Activated T-cell treated with anti-CD3 and anti-CD28 coated beads, Interleukin-2, amount 50 U/mL, for 4 hours (primary cell): ENCODE measurements around the gene BRAT1. TPM values are rescaled to one million over a fixed set of nuclear protein-coding genes. Genes with fewer than 3 reads are reported as not detected.

Experiments
- ATAC-seq, 2 donors: fragments of 200-7000 bp; cut with Tn5 transposase; one replicate each; pipeline ENCODE4 v1.10.0; 2021
- DNase-seq: peaks from one replicate; pipeline ENCODE4 v3.0.0-alpha.2; 2020
- H3K27me3 Mint-ChIP-seq: one replicate; pipeline ENCODE4 v1.8.0; 2021; ENCODE audit warnings: low read depth, mixed read lengths
- H3K36me3 Mint-ChIP-seq: one replicate; pipeline ENCODE4 v1.8.0; 2022; ENCODE audit warnings: mixed read lengths; ENCODE audit not compliant: insufficient read depth
- H3K4me1 Mint-ChIP-seq: one replicate; pipeline ENCODE4 v1.8.0; 2021; ENCODE audit warnings: low read depth, mixed read lengths
- H3K4me3 Mint-ChIP-seq: one replicate; pipeline ENCODE4 v1.8.0; 2021; ENCODE audit warnings: mild to moderate bottlenecking, moderate library complexity, mixed read lengths
- H3K9me3 Mint-ChIP-seq: one replicate; pipeline ENCODE4 v1.8.0; 2021; ENCODE audit warnings: mixed read lengths
- total RNA-seq, 3 donors: library from RNA; stranded (reverse); gene quantifications; one replicate each; pipeline ENCODE4 v1.2.1, GENCODE V29; 2021

BRAT1 gene
- total RNA-seq, 3 donors from 2014 or later = 40.7 to 55.0 (median 42.6) TPM

- no peaks in the 10 kb centered on the region for H3K9me3 Mint-ChIP-seq
- no peaks in the 10 kb centered on the region for H3K36me3 Mint-ChIP-seq
- no peaks in the 10 kb centered on the region for H3K27me3 Mint-ChIP-seq
- ATAC-seq (peak; percentile 57 to 58), DNase-seq (peak; percentile 88)
- peaks cover 25% of the 10 kb centered on the region for H3K4me1 Mint-ChIP-seq
- peak within 1 kb of the TSS; percentile 78 for H3K4me3 Mint-ChIP-seq
Observed at GRCh38 chr7:2558629-2559282, 3.4 kb upstream of the BRAT1 start, which contains the start of gene IQCE. TSS of gene IQCE (plus strand) at chr7:2558979. CDS start at chr7:2559182, 203 bp downstream.

GRCh38 chr7:2554661-2555111 lies 638 bp downstream of the BRAT1 start:
- Mint-ChIP-seq H3K4me1 (peaks cover 38% of the 10 kb centered on the region), H3K27me3 (no peaks in the 10 kb centered on the region), H3K9me3 (no peaks in the 10 kb centered on the region), H3K36me3 (peaks cover 11% of the 10 kb centered on the region), H3K4me3 (peak overlapping the region; percentile 89)
- DNase-seq (no peak), ATAC-seq (no peak)

- Mint-ChIP-seq H3K4me3 (peak overlapping the region; percentile 89), H3K9me3 (no peaks in the 10 kb centered on the region), H3K36me3 (peaks cover 11% of the 10 kb centered on the region), H3K27me3 (no peaks in the 10 kb centered on the region), H3K4me1 (peaks cover 42% of the 10 kb centered on the region)
- ATAC-seq = no peak
- no peak for DNase-seq
Observed at GRCh38 chr7:2553831-2554581, 1.3 kb downstream of the BRAT1 start.

- no peak for DNase-seq
- Mint-ChIP-seq H3K4me1 (peaks cover 39% of the 10 kb centered on the region), H3K4me3 (peak overlapping the region; percentile 89), H3K27me3 (no peaks in the 10 kb centered on the region), H3K36me3 (peaks cover 11% of the 10 kb centered on the region), H3K9me3 (no peaks in the 10 kb centered on the region)
- ATAC-seq = no peak
Observed at GRCh38 chr7:2553108-2553507, 2.2 kb downstream of the BRAT1 start.

GRCh38 chr7:2551418-2551817 lies 3.9 kb downstream of the BRAT1 start:
- no peak for DNase-seq
- H3K4me3 Mint-ChIP-seq = no peak overlapping the region
- peaks cover 35% of the 10 kb centered on the region for H3K4me1 Mint-ChIP-seq
- no peaks in the 10 kb centered on the region for H3K27me3 Mint-ChIP-seq
- no peaks in the 10 kb centered on the region for H3K9me3 Mint-ChIP-seq
- ATAC-seq = no peak
- H3K36me3 Mint-ChIP-seq = peaks cover 18% of the 10 kb centered on the region

GRCh38 chr7:2546776-2547586 lies 8.3 kb downstream of the BRAT1 start:
- peaks cover 16% of the 10 kb centered on the region for H3K36me3 Mint-ChIP-seq
- no peak for DNase-seq
- peaks cover 15% of the 10 kb centered on the region for H3K4me1 Mint-ChIP-seq
- no peaks in the 10 kb centered on the region for H3K9me3 Mint-ChIP-seq
- ATAC-seq = no peak
- no peak overlapping the region for H3K4me3 Mint-ChIP-seq
- no peaks in the 10 kb centered on the region for H3K27me3 Mint-ChIP-seq

- H3K4me1 Mint-ChIP-seq = peaks cover 11% of the 10 kb centered on the region
- no peak for ATAC-seq
Observed at GRCh38 chr7:2545746-2546425, 9.4 kb downstream of the BRAT1 start.

GRCh38 chr7:2544541-2545188 lies 10.7 kb downstream of the BRAT1 start:
- H3K36me3 Mint-ChIP-seq = peaks cover 9% of the 10 kb centered on the region
- no peaks in the 10 kb centered on the region for H3K9me3 Mint-ChIP-seq
- H3K4me1 Mint-ChIP-seq = peaks cover 5% of the 10 kb centered on the region
- ATAC-seq (no peak), DNase-seq (no peak)
- H3K27me3 Mint-ChIP-seq = no peaks in the 10 kb centered on the region
- no peak overlapping the region for H3K4me3 Mint-ChIP-seq

More at GRCh38 chr7:2545746-2546425, 9.4 kb downstream of the BRAT1 start:
- Mint-ChIP-seq H3K4me3 (no peak overlapping the region), H3K27me3 (no peaks in the 10 kb centered on the region), H3K36me3 (peaks cover 11% of the 10 kb centered on the region), H3K9me3 (no peaks in the 10 kb centered on the region)
- no peak for DNase-seq

GRCh38 chr7:2542916-2543871 lies 12.1 kb downstream of the BRAT1 start:
- Mint-ChIP-seq H3K4me1 (no peaks in the 10 kb centered on the region), H3K27me3 (no peaks in the 10 kb centered on the region), H3K36me3 (peaks cover 9% of the 10 kb centered on the region), H3K9me3 (no peaks in the 10 kb centered on the region), H3K4me3 (no peak overlapping the region)
- DNase-seq = no peak
- no peak for ATAC-seq

GRCh38 chr7:2542011-2542915 lies 13.1 kb downstream of the BRAT1 start:
- no peak for DNase-seq
- Mint-ChIP-seq H3K27me3 (no peaks in the 10 kb centered on the region), H3K9me3 (no peaks in the 10 kb centered on the region), H3K36me3 (peaks cover 7% of the 10 kb centered on the region), H3K4me3 (no peak overlapping the region), H3K4me1 (no peaks in the 10 kb centered on the region)
- no peak for ATAC-seq

- DNase-seq (no peak), ATAC-seq (no peak)
- H3K36me3 Mint-ChIP-seq = peaks cover 2% of the 10 kb centered on the region
- no peaks in the 10 kb centered on the region for H3K9me3 Mint-ChIP-seq
- no peaks in the 10 kb centered on the region for H3K4me1 Mint-ChIP-seq
- H3K4me3 Mint-ChIP-seq = no peak overlapping the region
- no peaks in the 10 kb centered on the region for H3K27me3 Mint-ChIP-seq
Observed at GRCh38 chr7:2541291-2542010, 13.9 kb downstream of the BRAT1 start.
